ENCODE measurements around the gene SEPTIN5.

SEPTIN5 gene

GRCh38 chr22:19748991-19749664 lies 34.8 kb downstream of the SEPTIN5 start:
- DNase-seq (ENCODE audit: low read depth), result no peak

- no peak for DNase-seq (ENCODE audit: low read depth)
Observed at GRCh38 chr22:19749876-19750275, 35.6 kb downstream of the SEPTIN5 start.

GRCh38 chr22:19750507-19751490 lies 36.5 kb downstream of the SEPTIN5 start:
- DNase-seq (ENCODE audit: low read depth), result no peak

- no peak for DNase-seq (ENCODE audit: low read depth)
Observed at GRCh38 chr22:19751497-19752245, 37.4 kb downstream of the SEPTIN5 start.

GRCh38 chr22:19753090-19753842 lies 39.0 kb downstream of the SEPTIN5 start:
- DNase-seq (ENCODE audit: low read depth), result no peak

- no peak for DNase-seq (ENCODE audit: low read depth)
Observed at GRCh38 chr22:19753996-19754700, 39.8 kb downstream of the SEPTIN5 start.

GRCh38 chr22:19754701-19755144 lies 40.4 kb downstream of the SEPTIN5 start:
- DNase-seq (ENCODE audit: low read depth), result no peak

GRCh38 chr22:19755145-19755710 lies 40.9 kb downstream of the SEPTIN5 start:
- no peak for DNase-seq (ENCODE audit: low read depth)

- DNase-seq (ENCODE audit: low read depth), result no peak
Observed at GRCh38 chr22:19755722-19756287, 41.5 kb downstream of the SEPTIN5 start.

GRCh38 chr22:19756288-19757128 lies 42.2 kb downstream of the SEPTIN5 start:
- peak; percentile 34 for DNase-seq (ENCODE audit: low read depth)

GRCh38 chr22:19757140-19757984 lies 43.1 kb downstream of the SEPTIN5 start:
- no peak for DNase-seq (ENCODE audit: low read depth)

- DNase-seq (ENCODE audit: low read depth), result no peak
Observed at GRCh38 chr22:19757985-19758895, 43.9 kb downstream of the SEPTIN5 start.

GRCh38 chr22:19758896-19759426 lies 44.7 kb downstream of the SEPTIN5 start:
- no peak for DNase-seq (ENCODE audit: low read depth)

- no peak for DNase-seq (ENCODE audit: low read depth)
Observed at GRCh38 chr22:19759427-19760057, 45.2 kb downstream of the SEPTIN5 start.

GRCh38 chr22:19760058-19760950 lies 46.0 kb downstream of the SEPTIN5 start, which contains the start of gene TBX1:
Gene TBX1, plus strand, starts transcription at chr22:19760778. Its CDS starts 66 bp downstream, at chr22:19760844.
- DNase-seq (ENCODE audit: low read depth), result no peak

Measured in stimulated activated CD8-positive, alpha-beta memory T cell treated with anti-CD3 and anti-CD28 coated beads, Interleukin-4, amount 100 ng/mL, for 24 hours (primary cell).